Lung (tissue), 12 donors: Measurements from ENCODE around the gene HOXA5. TPM values are rescaled to one million over a fixed set of nuclear protein-coding genes. Genes with fewer than 3 reads are reported as not detected.

Experiments
- ATAC-seq: fragments of 200-7000 bp; cut with Tn5 transposase; one replicate; pipeline ENCODE4 v1.9.1; 2020; ENCODE audit warnings: moderate number of reproducible peaks; ENCODE audit not compliant: insufficient read depth, low FRiP score
- DNase-seq, 3 donors: peaks; one replicate each; pipeline ENCODE4 v3.0.0-alpha.2; 2013 to 2017
- H3K27ac ChIP-seq, 2 donors: one replicate each; pipeline ENCODE4 v1.5.1; 2013; ENCODE audit warnings: mild to moderate bottlenecking in 2 of 2, moderate library complexity in 2 of 2, control low read depth in 1 of 2, inconsistent platforms in 1 of 2, low read depth in 1 of 2, low read length in 1 of 2
- H3K27me3 ChIP-seq, 3 donors: one replicate each; pipeline ENCODE4 v1.5.1; 2013; ENCODE audit warnings: low read length in 2 of 3; ENCODE audit not compliant: control insufficient read depth in 3 of 3, insufficient read depth in 3 of 3
- H3K36me3 ChIP-seq, 4 donors: one replicate each; pipeline ENCODE4 v1.5.1; 2013; ENCODE audit warnings: low read length in 4 of 4, mild to moderate bottlenecking in 1 of 4, moderate library complexity in 1 of 4; ENCODE audit not compliant: control insufficient read depth in 4 of 4, insufficient read depth in 4 of 4
- H3K4me1 ChIP-seq, 5 donors: one replicate each; pipeline ENCODE4 v1.5.1; 2013; ENCODE audit warnings: low read length in 5 of 5, mild to moderate bottlenecking in 2 of 5, moderate library complexity in 1 of 5; ENCODE audit not compliant: control insufficient read depth in 5 of 5, insufficient read depth in 5 of 5
- H3K4me3 ChIP-seq: one replicate; pipeline ENCODE4 v1.5.1; 2013; ENCODE audit warnings: mild to moderate bottlenecking, control low read depth, moderate library complexity
- H3K9ac ChIP-seq, 2 donors: one replicate each; pipeline ENCODE4 v1.5.1; 2013; ENCODE audit warnings: low read length in 2 of 2, control low read depth in 1 of 2; ENCODE audit not compliant: insufficient read depth in 1 of 2
- H3K9me3 ChIP-seq, 4 donors: one replicate each; pipeline ENCODE4 v1.5.1; 2013; ENCODE audit warnings: low read length in 3 of 4, mild to moderate bottlenecking in 1 of 4, moderate library complexity in 1 of 4; ENCODE audit not compliant: control insufficient read depth in 4 of 4, insufficient read depth in 3 of 4
- CTCF ChIP-seq: IDR thresholded peaks from 2 replicates; pipeline ENCODE4 v1.5.1; 2012; ENCODE audit warnings: mild to moderate bottlenecking; ENCODE audit errors: control extremely low read depth, extremely low read depth
- WGBS, 2 donors: extraction: QIAGEN DNeasy Blood & Tissue Kit; methylation state at CpG; one replicate each; pipeline ENCODE4 v1.1.7; 2013; 5-methylcytosine and 5-hydroxymethylcytosine counted together
- polyA plus RNA-seq, 2 donors: library from polyadenylated mRNA; stranded (reverse); fragments of 200-250 nt; gene quantifications; one replicate each; pipeline ENCODE4 v1.2.1, GENCODE V29; 2013
- total RNA-seq, 2 donors: library from RNA; depleted of rRNA in 1 of 2; stranded (reverse); fragments of >200 nt in 1 of 2; gene quantifications; one replicate each; pipeline ENCODE4 v1.2.1, GENCODE V29; 2014 to 2021
- donor health status: control.
- donor health status: control.
- donor health status: Bipolar disorder and iron deficiency.
- donor health status: healthy.
- donor health status: DM: yes; HTN: yes; CAD: no.

The HOXA5 gene
- total and polyA plus RNA-seq, 4 donors, result 9.2 to 61.9 (median 15.2) TPM

- Histone ChIP-seq H3K27me3 (peaks cover 3 to 92% (median 71%) of the 10 kb centered on the region in 3 donors), H3K4me1 (peaks cover 0 to 19% (median 4%) of the 10 kb centered on the region in 5 donors), H3K4me3 (peak overlapping the region; percentile 21), H3K36me3 (no peaks in the 10 kb centered on the region), H3K27ac (peak overlapping the region in 1 of 2 donors; percentile 51), H3K9me3 (no peaks in the 10 kb centered on the region), H3K9ac (peak overlapping the region in 1 of 2 donors; percentile 55)
- peak; percentile 99 for TF ChIP-seq CTCF
- ATAC-seq, result peak; percentile 92
- 1 to 3% methylated on average over 54 of the region's 54 CpGs for WGBS, 2 donors
- peak; percentile 92 to 95 (median 93) for DNase-seq
Observed at GRCh38 chr7:27160546-27161213, 17.2 kb upstream of the HOXA5 start.

GRCh38 chr7:27160145-27160545 is 16.7 kb upstream of the HOXA5 start:
- no peak overlapping the region for H3K9ac ChIP-seq
- TF ChIP-seq CTCF, result no peak
- H3K36me3 ChIP-seq, result no peaks in the 10 kb centered on the region
- peak overlapping the region in 1 of 2 donors; percentile 51 for H3K27ac ChIP-seq
- DNase-seq (peak in 1 of 3 donors; percentile 25), ATAC-seq (no peak)
- WGBS, 2 donors, result 26 to 44% methylated on average over 23 of the region's 23 CpGs
- no peak overlapping the region for H3K4me3 ChIP-seq
- no peaks in the 10 kb centered on the region for H3K9me3 ChIP-seq
- H3K27me3 ChIP-seq, result peaks cover under 1 to 92% (median 70%) of the 10 kb centered on the region in 3 donors
- peaks cover 0 to 19% (median 3%) of the 10 kb centered on the region in 5 donors for H3K4me1 ChIP-seq

- no peak for TF ChIP-seq CTCF
- ATAC-seq (no peak), DNase-seq (no peak)
- Histone ChIP-seq H3K4me3 (no peak overlapping the region), H3K4me1 (peaks cover 0 to 19% (median 3%) of the 10 kb centered on the region in 5 donors), H3K9ac (no peak overlapping the region), H3K9me3 (no peaks in the 10 kb centered on the region), H3K27ac (no peak overlapping the region), H3K27me3 (peaks cover 0 to 92% (median 69%) of the 10 kb centered on the region in 3 donors), H3K36me3 (no peaks in the 10 kb centered on the region)
- WGBS, 2 donors, result 38 to 60% methylated on average over 27 of the region's 27 CpGs
Observed at GRCh38 chr7:27159266-27160144, 16.0 kb upstream of the HOXA5 start.
